Right atrium auricular region (tissue), 2 donors: ENCODE results near the gene FLNC. TPM values are rescaled to one million over a fixed set of nuclear protein-coding genes. Genes with fewer than 3 reads are reported as not detected.

ENCODE experiments used
- DNase-seq: peaks from one replicate; pipeline ENCODE4 v3.0.0-alpha.2; 2019; ENCODE audit warnings: low spot score
- H3K27ac ChIP-seq, 2 donors: fragments of 200-600 bp; sonication (generic); 1 replicate in 1 of 2; 2 replicates in 1 of 2; pipeline ENCODE4 v1.5.1; 2016 to 2019
- H3K27me3 ChIP-seq, 2 donors: fragments of 200-600 bp; sonication (generic); one replicate each; pipeline versions ENCODE4 v1.5.1 to v1.6.0; 2017 to 2019
- H3K36me3 ChIP-seq: fragments of 200-600 bp; sonication (generic); one replicate; pipeline ENCODE4 v1.5.1; 2016
- H3K4me1 ChIP-seq, 2 donors: fragments of 200-600 bp; sonication (generic); one replicate each; pipeline versions ENCODE4 v1.5.1 to v1.6.0; 2017 to 2019
- H3K4me3 ChIP-seq, 2 donors: fragments of 200-600 bp; sonication (generic); 1 replicate in 1 of 2; 2 replicates in 1 of 2; pipeline ENCODE4 v1.5.1; 2017 to 2019; ENCODE audit warnings: mild to moderate bottlenecking in 1 of 2, moderate library complexity in 1 of 2
- H3K9me3 ChIP-seq, 2 donors: fragments of 200-600 bp; sonication (generic); one replicate each; pipeline ENCODE4 v1.5.1; 2019
- total RNA-seq, 2 donors: library from RNA; depleted of rRNA; stranded (reverse); fragments of >200 nt; gene quantifications; one replicate each; pipeline ENCODE4 v1.1.0, GENCODE V29; 2016
- TF ChIP-seq, protein P1 (sequence below), 2 donors: fragments of 200-600 bp; sonication (generic); IDR thresholded peaks; one replicate each; pipeline ENCODE4 v1.5.1; 2019; ENCODE audit warnings: antibody characterized with exemption in 2 of 2

FLNC gene
- total RNA-seq, 2 donors from 2014 or later: 215 to 646 TPM

DNA sequence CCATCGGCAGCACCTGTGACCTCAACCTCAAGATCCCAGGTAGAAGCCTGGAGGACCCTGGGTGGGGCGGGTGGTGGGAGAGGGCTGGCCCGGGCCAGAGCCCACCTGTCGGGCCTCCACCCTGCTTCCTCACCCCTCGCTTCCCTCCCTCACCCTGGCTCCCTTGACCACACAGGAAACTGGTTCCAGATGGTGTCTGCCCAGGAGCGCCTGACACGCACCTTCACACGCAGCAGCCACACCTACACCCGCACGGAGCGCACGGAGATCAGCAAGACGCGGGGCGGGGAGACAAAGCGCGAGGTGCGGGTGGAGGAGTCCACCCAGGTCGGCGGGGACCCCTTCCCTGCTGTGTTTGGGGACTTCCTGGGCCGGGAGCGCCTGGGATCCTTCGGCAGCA lies 23.6 kb downstream of the FLNC start:
- Histone ChIP-seq H3K36me3 (peaks cover 93% of the 10 kb centered on the region), H3K4me1 (peaks cover 0 to 6% of the 10 kb centered on the region in 2 donors), H3K27me3 (no peaks in the 10 kb centered on the region), H3K4me3 (no peak overlapping the region), H3K27ac (no peak overlapping the region), H3K9me3 (no peaks in the 10 kb centered on the region)
- no peak for DNase-seq
- TF ChIP-seq, protein P1, sequence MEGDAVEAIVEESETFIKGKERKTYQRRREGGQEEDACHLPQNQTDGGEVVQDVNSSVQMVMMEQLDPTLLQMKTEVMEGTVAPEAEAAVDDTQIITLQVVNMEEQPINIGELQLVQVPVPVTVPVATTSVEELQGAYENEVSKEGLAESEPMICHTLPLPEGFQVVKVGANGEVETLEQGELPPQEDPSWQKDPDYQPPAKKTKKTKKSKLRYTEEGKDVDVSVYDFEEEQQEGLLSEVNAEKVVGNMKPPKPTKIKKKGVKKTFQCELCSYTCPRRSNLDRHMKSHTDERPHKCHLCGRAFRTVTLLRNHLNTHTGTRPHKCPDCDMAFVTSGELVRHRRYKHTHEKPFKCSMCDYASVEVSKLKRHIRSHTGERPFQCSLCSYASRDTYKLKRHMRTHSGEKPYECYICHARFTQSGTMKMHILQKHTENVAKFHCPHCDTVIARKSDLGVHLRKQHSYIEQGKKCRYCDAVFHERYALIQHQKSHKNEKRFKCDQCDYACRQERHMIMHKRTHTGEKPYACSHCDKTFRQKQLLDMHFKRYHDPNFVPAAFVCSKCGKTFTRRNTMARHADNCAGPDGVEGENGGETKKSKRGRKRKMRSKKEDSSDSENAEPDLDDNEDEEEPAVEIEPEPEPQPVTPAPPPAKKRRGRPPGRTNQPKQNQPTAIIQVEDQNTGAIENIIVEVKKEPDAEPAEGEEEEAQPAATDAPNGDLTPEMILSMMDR (IDR thresholded peaks at IDR 0.05): no peak

DNA sequence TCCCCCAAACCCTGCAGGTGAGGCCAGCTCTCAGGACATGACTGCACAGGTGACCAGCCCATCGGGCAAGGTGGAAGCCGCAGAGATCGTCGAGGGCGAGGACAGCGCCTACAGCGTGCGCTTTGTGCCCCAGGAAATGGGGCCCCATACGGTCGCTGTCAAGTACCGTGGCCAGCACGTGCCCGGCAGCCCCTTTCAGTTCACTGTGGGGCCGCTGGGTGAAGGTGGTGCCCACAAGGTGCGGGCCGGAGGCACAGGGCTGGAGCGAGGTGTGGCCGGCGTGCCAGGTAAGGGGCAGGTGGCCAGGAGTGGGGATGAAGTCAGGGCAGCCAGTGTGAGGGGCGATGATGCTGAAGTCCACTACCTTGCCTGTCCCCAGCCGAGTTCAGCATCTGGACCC lies 24.2 kb downstream of the FLNC start:
- Histone ChIP-seq H3K4me3 (no peak overlapping the region), H3K27ac (no peak overlapping the region), H3K4me1 (peaks cover 0 to 12% of the 10 kb centered on the region in 2 donors), H3K36me3 (peaks cover 90% of the 10 kb centered on the region), H3K27me3 (no peaks in the 10 kb centered on the region), H3K9me3 (no peaks in the 10 kb centered on the region)
- TF ChIP-seq, protein P1 (IDR thresholded peaks at IDR 0.05): no peak
- DNase-seq: no peak

DNA sequence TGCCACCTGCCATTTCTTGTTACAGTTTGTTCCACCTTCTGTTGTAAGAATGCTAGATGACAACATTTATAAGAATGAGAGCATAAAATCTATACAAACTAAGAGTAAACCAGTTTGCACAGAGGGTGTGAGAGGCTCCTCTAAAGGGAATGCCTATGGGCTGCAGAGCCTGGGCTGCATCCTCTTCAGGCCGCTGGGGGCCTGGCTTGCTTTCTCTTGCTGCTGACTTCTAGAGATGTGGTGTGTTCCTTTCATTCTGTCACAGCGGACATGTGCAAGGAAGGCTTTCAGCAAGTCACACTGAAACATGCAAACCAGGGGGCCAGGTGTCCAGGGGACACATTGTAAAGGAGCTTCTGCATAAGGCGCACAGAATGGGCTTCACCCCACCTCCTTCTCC lies 25.4 kb downstream of the FLNC start:
- Histone ChIP-seq H3K4me1 (peaks cover 0 to 24% of the 10 kb centered on the region in 2 donors), H3K27me3 (no peaks in the 10 kb centered on the region), H3K4me3 (no peak overlapping the region), H3K27ac (no peak overlapping the region), H3K36me3 (peaks cover 78% of the 10 kb centered on the region), H3K9me3 (no peaks in the 10 kb centered on the region)
- DNase-seq: no peak
- TF ChIP-seq, protein P1 (IDR thresholded peaks at IDR 0.05): no peak

DNA sequence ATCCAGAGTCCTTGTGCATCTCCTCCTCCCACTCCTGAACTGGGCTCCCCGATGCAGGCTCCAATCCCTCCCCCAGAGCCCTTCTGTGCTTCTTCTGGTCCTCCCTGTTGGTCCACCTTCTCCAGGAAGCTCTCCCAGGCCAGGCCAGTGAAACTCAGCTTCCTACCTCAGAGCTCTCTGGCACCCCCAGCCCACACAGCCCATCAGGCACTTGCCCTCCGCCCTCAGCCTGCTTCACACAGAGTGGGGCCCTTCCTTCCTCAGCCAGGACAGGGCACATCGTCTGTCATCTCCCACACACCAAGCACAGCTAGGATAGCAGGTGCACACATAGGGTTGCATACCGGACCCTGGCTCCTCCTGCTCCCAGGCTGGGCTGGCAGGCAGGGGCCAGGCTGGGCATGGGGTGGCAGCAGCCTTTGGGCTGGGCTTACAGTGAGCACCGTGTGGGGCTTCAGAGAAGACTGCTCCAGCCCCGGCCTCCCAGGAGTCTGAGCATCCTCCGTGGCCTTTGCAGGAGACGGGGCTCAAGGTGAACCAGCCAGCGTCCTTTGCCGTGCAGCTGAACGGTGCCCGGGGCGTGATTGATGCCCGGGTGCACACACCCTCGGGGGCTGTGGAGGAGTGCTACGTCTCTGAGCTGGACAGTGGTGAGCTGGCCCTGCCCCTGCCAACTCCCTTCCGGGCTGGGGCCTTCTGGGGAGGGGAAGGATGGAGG lies 26.0 kb downstream of the FLNC start:
- TF ChIP-seq, protein P1 (IDR thresholded peaks at IDR 0.05): no peak
- no peak overlapping the region for H3K4me3 ChIP-seq
- H3K9me3 ChIP-seq: no peaks in the 10 kb centered on the region
- peaks cover 72% of the 10 kb centered on the region for H3K36me3 ChIP-seq
- H3K27me3 ChIP-seq: no peaks in the 10 kb centered on the region
- H3K27ac ChIP-seq: no peak overlapping the region
- no peak for DNase-seq
- H3K4me1 ChIP-seq: peaks cover 0 to 30% of the 10 kb centered on the region in 2 donors

DNA sequence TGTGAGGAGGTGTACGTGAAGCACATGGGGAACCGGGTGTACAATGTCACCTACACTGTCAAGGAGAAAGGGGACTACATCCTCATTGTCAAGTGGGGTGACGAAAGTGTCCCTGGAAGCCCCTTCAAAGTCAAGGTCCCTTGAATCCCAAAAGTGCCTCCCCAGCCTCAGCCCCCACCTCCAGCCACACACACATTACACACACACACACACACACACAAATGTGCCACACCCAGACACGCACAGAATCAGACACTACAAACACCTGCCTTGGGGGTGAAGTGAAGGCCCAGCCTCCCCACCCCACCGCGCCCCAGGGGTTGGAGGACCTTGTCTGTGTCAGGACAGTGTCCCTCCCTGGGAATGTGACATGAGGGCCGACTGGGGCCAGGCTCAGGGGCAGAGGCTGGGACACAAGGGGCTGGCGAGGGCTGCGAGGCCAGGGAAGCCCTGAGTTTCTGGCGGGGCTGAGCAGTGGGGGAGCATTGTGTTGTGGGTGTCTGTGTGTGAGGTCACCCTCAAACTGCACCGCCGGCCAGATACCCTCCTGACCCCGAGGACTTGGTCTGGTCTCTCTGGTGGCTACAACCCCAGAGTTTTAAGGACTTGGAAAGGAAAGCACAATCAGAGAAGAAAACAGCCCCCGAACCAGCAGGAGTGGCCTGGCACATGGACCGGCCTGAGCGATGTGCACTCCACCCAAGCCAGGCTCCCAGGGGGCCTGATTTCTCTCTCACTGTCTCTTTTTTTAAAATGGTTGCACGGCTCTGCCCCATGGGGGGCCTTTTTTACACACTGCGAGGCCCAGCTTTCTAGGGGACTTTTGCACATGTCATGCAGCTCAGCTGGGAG lies 28.4 kb downstream of the FLNC start:
- no peaks in the 10 kb centered on the region for H3K9me3 ChIP-seq
- no peaks in the 10 kb centered on the region for H3K27me3 ChIP-seq
- H3K4me3 ChIP-seq: no peak overlapping the region
- peaks cover 0 to 43% of the 10 kb centered on the region in 2 donors for H3K4me1 ChIP-seq
- TF ChIP-seq, protein P1 (IDR thresholded peaks at IDR 0.05): no peak
- peak overlapping the region; percentile 64 to 73 for H3K27ac ChIP-seq
- no peak for DNase-seq
- peaks cover 47% of the 10 kb centered on the region for H3K36me3 ChIP-seq
